ENCODE measurements around the gene GPX4. TPM values are rescaled to one million over a fixed set of nuclear protein-coding genes. Genes with fewer than 3 reads are reported as not detected.

GPX4 gene
- total and polyA plus RNA-seq, 2 donors (not counting 3 experiments of a cell fraction or from before 2014, with no cell fraction given), result 469 to 1,136 TPM

DNA sequence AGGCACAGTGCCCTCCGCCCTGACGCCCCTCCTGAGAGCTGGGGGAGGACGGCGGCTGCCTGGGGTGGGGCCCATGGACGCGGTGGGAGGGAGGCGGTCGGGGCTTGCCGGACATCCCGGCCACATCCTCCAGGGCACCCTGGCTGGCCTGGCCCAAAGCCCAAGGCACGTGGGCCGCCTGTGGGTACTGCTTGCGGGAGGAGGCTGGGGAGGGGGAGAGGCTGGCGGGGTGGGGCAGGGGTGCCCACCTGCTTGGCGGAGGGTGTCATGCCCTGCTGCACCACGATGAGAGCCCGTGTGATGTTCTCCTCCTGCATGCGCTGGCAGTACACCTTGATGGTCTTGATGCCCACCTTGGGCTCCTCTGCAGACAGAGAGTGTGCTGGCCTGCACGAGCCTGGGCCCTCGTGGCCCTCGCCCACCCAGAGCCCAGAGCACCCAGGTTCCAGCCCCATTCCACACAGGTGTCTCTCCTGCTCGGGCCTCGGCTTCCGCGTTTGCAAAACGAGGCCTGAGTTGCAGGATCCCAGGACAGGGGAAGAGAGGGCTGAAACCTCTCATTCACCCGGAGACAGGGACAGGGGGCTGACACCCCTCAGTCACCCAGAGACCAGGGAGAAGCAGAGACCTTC, 12.1 kb upstream of the GPX4 start:
- FAIRE-seq, result no peak
- intact Hi-C loops (cut with micrococcal nuclease), result no loop called here
- no peak overlapping the region for H3K4me2 ChIP-seq (ENCODE audit: insufficient read depth, low read length)
- no peak for TF ChIP-seq GATA2 (IDR thresholded peaks at IDR 0.05; ENCODE audit: insufficient read depth, insufficient read length, low read depth, low read length)
- no peak for TF ChIP-seq MYC (IDR thresholded peaks at IDR 0.05; ENCODE audit: low read depth, low read length)
- TF ChIP-seq FOS (IDR thresholded peaks at IDR 0.05; ENCODE audit: borderline replicate concordance, insufficient read depth, low read length), result no peak
- CTCF ChIA-PET, result interaction anchor here (1.2 kb wide), 1 partner anchor 11 kb away, joined by 3 read pairs; no protein-coding TSS in a partner anchor
- no peaks in the 10 kb centered on the region for H4K20me1 ChIP-seq (replicated peaks; ENCODE audit: control insufficient read depth, extremely low read depth, insufficient read depth, low read length)
- no peak overlapping the region for H2AFZ ChIP-seq (ENCODE audit: low read depth, low read length)
- no peaks in the 10 kb centered on the region for H3K9me3 ChIP-seq (replicated peaks; ENCODE audit: control insufficient read depth, insufficient read depth, low read length)
- H3K27me3 ChIP-seq (ENCODE audit: control insufficient read depth in 2 of 2, insufficient read depth in 2 of 2, low read length in 2 of 2), result no peaks in the 10 kb centered on the region
- H3K9me1 ChIP-seq (replicated peaks; ENCODE audit: control insufficient read depth, extremely low read depth, insufficient read depth, low read length), result no peaks in the 10 kb centered on the region
- no peak overlapping the region for H3K27ac ChIP-seq (ENCODE audit: insufficient read depth, low read depth, low read length)
- H3K4me1 ChIP-seq (ENCODE audit: control insufficient read depth, extremely low read depth, insufficient read depth, low read length), result peaks cover 10% of the 10 kb centered on the region
- peaks cover 22% of the 10 kb centered on the region for H3K79me2 ChIP-seq (ENCODE audit: control insufficient read depth, insufficient read depth, low read length)
- no TSS peak for BruUV-seq (replicated peaks)
- peaks cover 9 to 26% of the 10 kb centered on the region in 2 experiments for H3K36me3 ChIP-seq (ENCODE audit: control insufficient read depth in 2 of 2, extremely low read depth in 1 of 2, insufficient read depth in 2 of 2, low read length in 2 of 2)
- DNase-seq (ENCODE audit: low read depth, low spot score), result no peak
- POLR2A ChIA-PET, result no interaction called here
- no peak overlapping the region for H3K9ac ChIP-seq (replicated peaks; ENCODE audit: extremely low read depth, insufficient read depth, low read length)
- H3K4me3 ChIP-seq (replicated peaks in 1 of 3; ENCODE audit: insufficient read depth in 1 of 3, low read depth in 1 of 3, low read length in 3 of 3), result no peak overlapping the region
- dilution Hi-C loops (cut with MboI; ENCODE audit: extremely low pct_ligation_motif_present, low sequenced_read_pairs), result no loop called here

DNA sequence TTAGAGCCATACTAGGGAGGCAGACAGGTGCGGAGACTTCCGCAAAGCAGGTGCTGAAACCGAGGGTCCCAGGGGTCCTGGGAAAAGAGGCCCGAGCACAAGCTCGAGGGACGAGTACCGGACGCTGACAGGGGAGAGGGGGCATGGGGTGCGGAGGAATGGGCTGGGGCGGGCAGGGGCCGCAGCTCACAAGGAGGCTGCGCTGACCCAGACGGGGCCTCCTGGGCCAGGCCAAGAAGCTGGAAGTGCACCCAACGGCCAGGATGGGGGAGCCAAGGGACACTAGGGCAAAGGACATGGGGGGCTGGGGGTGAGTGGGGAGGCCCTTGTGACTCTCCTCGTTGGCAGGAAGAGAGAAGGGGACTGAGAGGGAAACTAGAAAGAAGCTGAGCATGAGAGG, 10.5 kb upstream of the GPX4 start:
- intact Hi-C loops (cut with micrococcal nuclease) (no loop called here), dilution Hi-C loops (cut with MboI; ENCODE audit: extremely low pct_ligation_motif_present, low sequenced_read_pairs) (no loop called here)
- Histone ChIP-seq H3K27ac (ENCODE audit: insufficient read depth, low read depth, low read length) (no peak overlapping the region), H3K4me2 (ENCODE audit: insufficient read depth, low read length) (no peak overlapping the region), H3K4me1 (ENCODE audit: control insufficient read depth, extremely low read depth, insufficient read depth, low read length) (peaks cover 10% of the 10 kb centered on the region), H3K4me3 (replicated peaks in 1 of 3; ENCODE audit: insufficient read depth in 1 of 3, low read depth in 1 of 3, low read length in 3 of 3) (no peak overlapping the region), H4K20me1 (replicated peaks; ENCODE audit: control insufficient read depth, extremely low read depth, insufficient read depth, low read length) (no peaks in the 10 kb centered on the region), H3K36me3 (ENCODE audit: control insufficient read depth in 2 of 2, extremely low read depth in 1 of 2, insufficient read depth in 2 of 2, low read length in 2 of 2) (peaks cover 5 to 19% of the 10 kb centered on the region in 2 experiments), H3K9me1 (replicated peaks; ENCODE audit: control insufficient read depth, extremely low read depth, insufficient read depth, low read length) (no peaks in the 10 kb centered on the region), H2AFZ (ENCODE audit: low read depth, low read length) (no peak overlapping the region), H3K9me3 (replicated peaks; ENCODE audit: control insufficient read depth, insufficient read depth, low read length) (no peaks in the 10 kb centered on the region), H3K79me2 (ENCODE audit: control insufficient read depth, insufficient read depth, low read length) (peaks cover 22% of the 10 kb centered on the region), H3K9ac (replicated peaks; ENCODE audit: extremely low read depth, insufficient read depth, low read length) (no peak overlapping the region), H3K27me3 (ENCODE audit: control insufficient read depth in 2 of 2, insufficient read depth in 2 of 2, low read length in 2 of 2) (no peaks in the 10 kb centered on the region)
- CTCF ChIA-PET, result interaction anchor here (1.1 to 1.9 kb wide), 2 partner anchors 11 to 28 kb away, joined by 3 to 6 read pairs; no protein-coding TSS in a partner anchor
- no TSS peak for BruUV-seq (replicated peaks)
- FAIRE-seq, result no peak
- TF ChIP-seq GATA2 (IDR thresholded peaks at IDR 0.05; ENCODE audit: insufficient read depth, insufficient read length, low read depth, low read length) (no peak), POLR2A (IDR thresholded peaks at IDR 0.05; ENCODE audit: low read depth, low read length) (no peak), JUN (IDR thresholded peaks at IDR 0.05; ENCODE audit: borderline replicate concordance, insufficient read depth, insufficient read length, low read depth) (no peak), POLR2AphosphoS5 (IDR thresholded peaks at IDR 0.05; ENCODE audit: insufficient read depth, low read depth, low read length) (no peak), MYC (IDR thresholded peaks at IDR 0.05; ENCODE audit: low read depth, low read length) (no peak), EZH2 (IDR thresholded peaks at IDR 0.05; ENCODE audit: borderline replicate concordance, low read depth, low read length, severe bottlenecking) (no peak), FOS (IDR thresholded peaks at IDR 0.05; ENCODE audit: borderline replicate concordance, insufficient read depth, low read length) (no peak)
- TF ChIP-seq, protein P1, sequence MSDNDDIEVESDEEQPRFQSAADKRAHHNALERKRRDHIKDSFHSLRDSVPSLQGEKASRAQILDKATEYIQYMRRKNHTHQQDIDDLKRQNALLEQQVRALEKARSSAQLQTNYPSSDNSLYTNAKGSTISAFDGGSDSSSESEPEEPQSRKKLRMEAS (IDR thresholded peaks at IDR 0.05; ENCODE audit: insufficient read depth, insufficient read length), result no peak
- TF ChIP-seq, protein P2, sequence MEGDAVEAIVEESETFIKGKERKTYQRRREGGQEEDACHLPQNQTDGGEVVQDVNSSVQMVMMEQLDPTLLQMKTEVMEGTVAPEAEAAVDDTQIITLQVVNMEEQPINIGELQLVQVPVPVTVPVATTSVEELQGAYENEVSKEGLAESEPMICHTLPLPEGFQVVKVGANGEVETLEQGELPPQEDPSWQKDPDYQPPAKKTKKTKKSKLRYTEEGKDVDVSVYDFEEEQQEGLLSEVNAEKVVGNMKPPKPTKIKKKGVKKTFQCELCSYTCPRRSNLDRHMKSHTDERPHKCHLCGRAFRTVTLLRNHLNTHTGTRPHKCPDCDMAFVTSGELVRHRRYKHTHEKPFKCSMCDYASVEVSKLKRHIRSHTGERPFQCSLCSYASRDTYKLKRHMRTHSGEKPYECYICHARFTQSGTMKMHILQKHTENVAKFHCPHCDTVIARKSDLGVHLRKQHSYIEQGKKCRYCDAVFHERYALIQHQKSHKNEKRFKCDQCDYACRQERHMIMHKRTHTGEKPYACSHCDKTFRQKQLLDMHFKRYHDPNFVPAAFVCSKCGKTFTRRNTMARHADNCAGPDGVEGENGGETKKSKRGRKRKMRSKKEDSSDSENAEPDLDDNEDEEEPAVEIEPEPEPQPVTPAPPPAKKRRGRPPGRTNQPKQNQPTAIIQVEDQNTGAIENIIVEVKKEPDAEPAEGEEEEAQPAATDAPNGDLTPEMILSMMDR (IDR thresholded peaks at IDR 0.05; ENCODE audit: extremely low read depth in 1 of 2, insufficient read depth in 1 of 2, low read depth in 1 of 2, low read length in 2 of 2), result no peak
- no peak for DNase-seq (ENCODE audit: low read depth, low spot score)
- POLR2A ChIA-PET, result interaction anchor here (0.7 kb wide), 1 partner anchor 67 kb away, joined by 5 read pairs; the partner anchor contains the start of gene CNN2

All from endothelial cell of umbilical vein (primary cell).